CD4-positive, alpha-beta T cell treated with Interleukin-10 for 1 hour (primary cell): ENCODE results near the gene FBXO47.

Source experiments
- DNase-seq: peaks from one replicate; pipeline ENCODE4 v3.0.0-alpha.2; 2020

FBXO47 gene

GRCh38 chr17:38967290-38967738, at the start of gene FBXO47:
FBXO47 (minus strand) TSS chr17:38967403; CDS start chr17:38963025, 4,378 bp downstream.
- DNase-seq, result peak; percentile 86

- peak; percentile 39 for DNase-seq
Measured at GRCh38 chr17:39016193-39017153, 49.3 kb upstream of the FBXO47 start.

- no peak for DNase-seq
Measured at GRCh38 chr17:39015546-39015935, 48.3 kb upstream of the FBXO47 start.

GRCh38 chr17:39014795-39015545, 47.8 kb upstream of the FBXO47 start:
- no peak for DNase-seq

GRCh38 chr17:39014044-39014794, 47.0 kb upstream of the FBXO47 start:
- no peak for DNase-seq

GRCh38 chr17:39012725-39013124, 45.5 kb upstream of the FBXO47 start:
- DNase-seq, result no peak

GRCh38 chr17:39011907-39012468, 44.8 kb upstream of the FBXO47 start:
- no peak for DNase-seq

GRCh38 chr17:39009581-39010001, 42.4 kb upstream of the FBXO47 start:
- DNase-seq, result no peak

GRCh38 chr17:39008633-39009032, 41.4 kb upstream of the FBXO47 start:
- DNase-seq, result no peak

- peak; percentile 57 for DNase-seq
Measured at GRCh38 chr17:39002991-39003715, 36.0 kb upstream of the FBXO47 start.

GRCh38 chr17:39001703-39002637, 34.8 kb upstream of the FBXO47 start:
- DNase-seq, result no peak

GRCh38 chr17:39000021-39000601, 32.9 kb upstream of the FBXO47 start:
- DNase-seq, result no peak

- DNase-seq, result no peak
Measured at GRCh38 chr17:38996660-38997337, 29.6 kb upstream of the FBXO47 start.

GRCh38 chr17:38994026-38994425, 26.8 kb upstream of the FBXO47 start:
- no peak for DNase-seq

- no peak for DNase-seq
Measured at GRCh38 chr17:38984666-38985065, 17.5 kb upstream of the FBXO47 start.

- peak; percentile 76 for DNase-seq
Measured at GRCh38 chr17:38982858-38983746, 15.9 kb upstream of the FBXO47 start.

GRCh38 chr17:38981636-38982035, 14.4 kb upstream of the FBXO47 start:
- DNase-seq, result no peak

- no peak for DNase-seq
Measured at GRCh38 chr17:38980490-38981217, 13.5 kb upstream of the FBXO47 start.
